ENCODE results near the gene COL18A1. TPM values are rescaled to one million over a fixed set of nuclear protein-coding genes. Genes with fewer than 3 reads are reported as not detected.
A peak's percentile ranks its signal among the peaks of the same experiment; 100 is the strongest.

The COL18A1 gene
- total RNA-seq, 1 experiment from 2014 or later, result 676 TPM

GRCh38 chr21:45429221-45430175, 24.5 kb downstream of the COL18A1 start:
- ChIA-PET CTCF (no interaction called here), POLR2A (no interaction called here)
- DNase-seq (ENCODE audit: low read depth, low spot score) (no peak), ATAC-seq (no peak)
- Histone ChIP-seq H3K36me3 (ENCODE audit: control insufficient read depth, insufficient read depth, low read length) (no peaks in the 10 kb centered on the region), H3K9me3 (ENCODE audit: control insufficient read depth, insufficient read depth, low read depth, low read length) (no peaks in the 10 kb centered on the region), H3K27ac (ENCODE audit: low read length) (peak overlapping the region; percentile 89), H3K4me3 (ENCODE audit: low read depth in 2 of 2, low read length in 2 of 2) (no peak overlapping the region), H3K4me1 (ENCODE audit: control insufficient read depth, insufficient read depth, low read length) (peaks cover 95% of the 10 kb centered on the region), H3K27me3 (ENCODE audit: control insufficient read depth, insufficient read depth, low read length) (no peaks in the 10 kb centered on the region)
- in situ Hi-C loops (cut with HindIII; ENCODE audit: low pct_unique_long_range_greater_than_20kb, low sequenced_read_pairs), result no loop called here
- intact Hi-C loops (cut with micrococcal nuclease; ENCODE audit: unreplicated experiment), result no loop called here
- TF ChIP-seq REST (IDR thresholded peaks at IDR 0.05; ENCODE audit: insufficient read depth in 1 of 2, low read depth in 2 of 2, low read length in 1 of 2) (no peak), POLR2AphosphoS5 (IDR thresholded peaks at IDR 0.05; ENCODE audit: low read depth, low read length) (no peak), TCF7L2 (IDR thresholded peaks at IDR 0.05; ENCODE audit: low read depth, low read length) (no peak)
- no TSS peak for BruUV-seq (replicated peaks)

GRCh38 chr21:45430521-45431501, 25.8 kb downstream of the COL18A1 start:
- no TSS peak for BruUV-seq (replicated peaks)

More at GRCh38 chr21:45430521-45431501, 25.8 kb downstream of the COL18A1 start:
- Histone ChIP-seq H3K4me1 (ENCODE audit: control insufficient read depth, insufficient read depth, low read length) (peaks cover 93% of the 10 kb centered on the region), H3K36me3 (ENCODE audit: control insufficient read depth, insufficient read depth, low read length) (no peaks in the 10 kb centered on the region), H3K9me3 (ENCODE audit: control insufficient read depth, insufficient read depth, low read depth, low read length) (no peaks in the 10 kb centered on the region), H3K4me3 (ENCODE audit: low read depth in 2 of 2, low read length in 2 of 2) (no peak overlapping the region), H3K27me3 (ENCODE audit: control insufficient read depth, insufficient read depth, low read length) (no peaks in the 10 kb centered on the region), H3K27ac (ENCODE audit: low read length) (peak overlapping the region; percentile 89)
- DNase-seq (ENCODE audit: low read depth, low spot score) (no peak), ATAC-seq (no peak)
- intact Hi-C loops (cut with micrococcal nuclease; ENCODE audit: unreplicated experiment) (no loop called here), in situ Hi-C loops (cut with HindIII; ENCODE audit: low pct_unique_long_range_greater_than_20kb, low sequenced_read_pairs) (no loop called here)
- ChIA-PET POLR2A (interaction anchor here (0.6 kb wide), 1 partner anchor 111 kb away, joined by 3 read pairs; no protein-coding TSS in a partner anchor), CTCF (no interaction called here)
- TF ChIP-seq TCF7L2 (IDR thresholded peaks at IDR 0.05; ENCODE audit: low read depth, low read length) (no peak), REST (IDR thresholded peaks at IDR 0.05; ENCODE audit: insufficient read depth in 1 of 2, low read depth in 2 of 2, low read length in 1 of 2) (no peak), POLR2AphosphoS5 (IDR thresholded peaks at IDR 0.05; ENCODE audit: low read depth, low read length) (no peak), SIN3A (IDR thresholded peaks at IDR 0.05; ENCODE audit: borderline replicate concordance, insufficient read depth, low read depth, low read length) (no peak), CTCF (IDR thresholded peaks at IDR 0.05) (no peak)

Measured in Panc1 (cell line).